T47D (cell line): ENCODE data around the gene VIPR2.
"Not testable (repeated sequence)": the region's sequence is repeated elsewhere in the genome, so short reads cannot be mapped to it uniquely, and the experiment has no call there.

Experiments
- DNase-seq, 2 experiments: peaks; one replicate each; pipeline versions ENCODE4 v3.0.0 to v3.0.0-alpha.2; 2011 to 2012; ENCODE audit warnings: low read depth in 1 of 2, low spot score in 1 of 2
- JUND ChIP-seq: IDR thresholded peaks from 2 replicates; pipeline ENCODE4 v1.6.1; 2012; ENCODE audit warnings: low read depth
- in situ Hi-C: cut with HindIII; loops from 2 replicates; pipeline ENCODE4 v1.10.0; 2016; ENCODE audit warnings: low sequenced_read_pairs, low pct_unique_long_range_greater_than_20kb

VIPR2 gene

GRCh38 chr7:159144758-159145489, at the start of gene VIPR2:
TSS of gene VIPR2 (minus strand) at chr7:159144867. CDS start at chr7:159144771, 96 bp downstream.
- DNase-seq = no peak
- no peak for TF ChIP-seq JUND
- in situ Hi-C loops = no loop called here

DNA sequence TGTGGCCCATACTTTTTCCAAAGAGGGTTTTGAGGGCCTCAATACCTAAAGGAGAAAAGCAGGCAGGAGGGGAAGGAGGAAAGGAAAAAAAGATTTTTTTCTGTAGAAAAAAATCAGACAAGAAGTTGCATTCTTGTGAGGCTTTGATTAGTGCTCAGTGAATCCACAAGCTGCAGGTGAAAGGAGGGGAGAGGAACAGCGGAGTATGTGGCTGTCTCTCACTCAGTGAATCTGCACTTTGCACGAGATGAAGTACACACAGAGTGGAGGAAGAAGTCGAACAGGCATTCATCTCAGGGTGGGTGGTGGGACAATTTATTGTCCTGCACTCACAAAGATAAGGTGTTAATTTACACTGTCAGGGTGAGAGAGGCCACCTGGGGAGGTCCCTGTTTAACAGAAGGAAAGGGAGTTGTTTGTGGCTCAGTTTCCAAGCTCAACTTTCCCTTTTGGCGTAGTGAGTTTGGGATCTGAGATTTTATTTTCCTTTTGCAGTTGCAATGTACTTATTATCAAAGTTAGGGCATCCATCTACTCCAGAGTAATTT, 49.0 kb upstream of the VIPR2 start:
- TF ChIP-seq JUND = no peak
- no peak for DNase-seq
- in situ Hi-C loops = no loop called here

- DNase-seq = no peak
- no peak for TF ChIP-seq JUND
- in situ Hi-C loops = no loop called here
These were observed 48.2 kb upstream of the VIPR2 start for GRCh38 chr7:159192725-159193453.

GRCh38 chr7:159192013-159192412, 47.3 kb upstream of the VIPR2 start:
- in situ Hi-C loops = no loop called here
- DNase-seq = no peak

GRCh38 chr7:159191236-159191635, 46.6 kb upstream of the VIPR2 start:
- in situ Hi-C loops = no loop called here
- no peak for TF ChIP-seq JUND
- DNase-seq = no peak

More at GRCh38 chr7:159192013-159192412, 47.3 kb upstream of the VIPR2 start:
- TF ChIP-seq JUND = no peak

GRCh38 chr7:159188011-159188410, 43.3 kb upstream of the VIPR2 start:
- no peak for DNase-seq
- in situ Hi-C loops = no loop called here
- TF ChIP-seq JUND = no peak

DNA sequence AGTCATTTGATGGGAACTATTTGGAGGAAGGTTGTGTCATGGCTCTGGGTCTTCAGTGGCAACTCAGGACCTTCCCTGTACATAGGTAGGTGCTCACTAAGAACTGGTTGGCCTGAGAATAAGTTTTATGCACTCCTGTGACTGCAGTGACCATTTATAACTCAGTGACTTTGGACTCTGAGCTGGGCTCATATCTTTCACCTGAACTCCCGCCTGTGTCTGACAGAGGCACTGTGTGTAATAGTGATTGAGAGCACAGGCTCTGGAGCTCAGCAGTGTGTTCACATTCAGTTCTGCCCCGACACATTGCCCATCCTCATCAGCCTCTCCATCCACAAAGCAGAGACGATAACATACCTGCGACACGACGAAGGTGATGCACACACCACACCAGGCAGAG, 34.6 kb upstream of the VIPR2 start:
- in situ Hi-C loops = no loop called here
- no peak for TF ChIP-seq JUND
- no peak for DNase-seq

DNA sequence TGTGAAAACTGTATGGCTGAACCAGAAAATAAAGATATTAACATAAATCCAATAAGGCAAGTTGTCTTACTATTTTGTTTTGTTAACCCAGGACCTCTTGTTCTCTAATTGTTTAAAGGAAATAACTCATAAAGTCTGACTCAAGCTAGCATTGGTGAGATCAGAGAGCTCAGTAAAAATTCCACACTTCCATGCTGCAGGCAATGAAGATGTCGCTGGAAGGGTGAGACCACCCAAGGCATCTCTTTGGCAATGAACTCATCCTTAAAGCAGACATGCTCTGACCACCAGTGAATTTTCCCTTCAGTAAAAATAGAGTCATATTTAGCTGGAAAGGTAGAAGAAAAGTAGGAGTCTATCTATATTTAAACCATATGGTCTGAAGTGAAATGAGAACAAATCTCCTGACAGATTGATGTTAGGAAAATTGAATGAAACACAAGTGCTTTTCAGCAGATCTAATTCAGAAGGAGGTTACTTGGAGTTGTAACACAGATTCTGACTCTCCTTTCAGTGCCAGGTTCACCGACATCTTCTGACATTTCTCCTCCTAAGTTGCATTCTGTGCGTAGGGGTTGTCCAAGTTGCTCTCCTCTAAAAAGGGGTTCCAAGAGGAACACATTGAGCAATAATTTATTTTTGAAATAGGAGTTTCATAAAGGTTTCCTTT, 32.8 kb upstream of the VIPR2 start:
- no peak for TF ChIP-seq JUND
- in situ Hi-C loops = no loop called here
- DNase-seq = no peak

- TF ChIP-seq JUND = no peak
- in situ Hi-C loops = no loop called here
- no peak for DNase-seq
These were observed 31.1 kb upstream of the VIPR2 start for GRCh38 chr7:159175792-159176191.

DNA sequence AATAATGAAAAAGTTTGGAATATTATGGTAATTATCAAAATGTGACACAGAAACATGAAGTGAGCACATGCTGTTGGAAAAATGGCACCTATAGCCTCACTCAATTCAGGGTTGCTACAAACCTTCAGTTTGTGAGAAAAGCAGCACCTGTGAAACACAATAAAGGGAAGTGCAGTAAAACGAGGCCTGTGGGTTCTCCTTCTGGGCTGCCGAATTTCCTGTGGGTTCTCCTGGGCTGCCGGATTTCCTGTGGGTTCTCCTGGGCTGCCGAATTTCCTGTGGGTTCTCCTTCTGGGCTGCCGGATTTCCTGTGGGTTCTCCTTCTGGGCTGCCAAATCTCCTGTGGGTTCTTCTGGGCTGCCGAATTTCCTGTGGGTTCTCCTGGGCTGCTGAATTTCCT, 30.4 kb upstream of the VIPR2 start:
- DNase-seq, in situ Hi-C loops: not testable (repeated sequence)

DNA sequence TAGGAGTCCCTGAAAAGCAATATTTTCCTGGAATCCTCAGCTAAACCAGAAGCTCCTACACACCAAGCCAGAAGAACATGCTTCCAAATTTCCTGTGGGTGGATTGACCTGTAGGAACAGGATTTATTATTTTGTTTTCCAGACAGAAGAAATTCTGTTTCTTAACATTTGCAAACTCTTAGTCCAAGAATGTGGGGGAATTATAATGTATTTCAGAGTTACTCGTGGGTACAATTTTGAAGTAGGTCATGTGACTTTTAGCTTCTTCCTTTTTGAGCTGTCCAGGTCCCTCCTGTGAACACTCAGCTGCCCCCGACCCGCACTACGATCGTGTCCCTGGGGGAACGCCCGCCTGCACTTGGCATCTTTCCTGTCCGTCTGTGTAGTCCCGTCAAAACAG, 27.7 kb upstream of the VIPR2 start:
- no peak for DNase-seq
- no peak for TF ChIP-seq JUND
- in situ Hi-C loops = no loop called here

GRCh38 chr7:159169391-159169790, 24.7 kb upstream of the VIPR2 start:
- no peak for DNase-seq
- TF ChIP-seq JUND = no peak
- in situ Hi-C loops = no loop called here

DNA sequence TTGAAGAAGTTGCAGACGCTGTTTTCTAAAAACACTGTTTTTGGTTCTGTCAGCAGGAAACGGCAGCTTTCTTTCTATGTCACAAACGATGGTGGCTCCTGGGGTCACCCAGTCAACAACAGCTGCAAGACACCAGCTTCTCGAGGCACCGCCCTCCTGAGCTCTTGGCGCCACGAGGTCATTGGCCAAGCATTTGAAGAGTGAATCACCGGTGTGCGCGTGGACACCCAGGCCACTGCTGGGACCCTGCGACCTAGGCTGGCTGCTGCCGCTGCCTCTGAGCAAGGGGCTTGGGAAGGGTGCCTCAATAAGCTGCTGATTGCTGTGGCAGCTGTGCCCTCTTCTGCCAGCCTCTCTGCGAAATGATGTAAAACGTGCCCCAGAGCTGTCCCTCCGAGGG, 22.5 kb upstream of the VIPR2 start:
- no peak for TF ChIP-seq JUND
- in situ Hi-C loops = no loop called here
- no peak for DNase-seq
